Activated CD4-positive, alpha-beta T cell treated with anti-CD3 and anti-CD28 coated beads, Interleukin-2, amount 50 U/mL, for 4 hours (primary cell): ENCODE data around the gene ZNF747.
"Not testable (repeated sequence)": the region's sequence is repeated elsewhere in the genome, so short reads cannot be mapped to it uniquely, and the experiment has no call there.

Experiments used
- DNase-seq, 2 experiments: peaks; one replicate each; pipeline ENCODE4 v3.0.0-alpha.2; 2020

The ZNF747 gene

DNA sequence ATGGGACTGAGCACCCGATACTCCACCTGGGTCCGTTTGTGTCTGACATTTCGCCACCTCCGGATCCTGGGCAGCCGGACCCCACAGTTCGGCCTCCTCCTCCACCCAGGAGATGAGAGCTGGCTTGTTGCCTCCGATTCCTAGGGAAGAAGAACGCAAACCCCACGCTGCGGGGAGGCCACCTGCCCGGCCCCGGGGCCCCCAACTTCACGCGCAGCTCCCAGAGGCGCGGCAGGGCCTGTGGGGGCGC lies 23.0 kb upstream of the ZNF747 start:
- no peak for DNase-seq

DNA sequence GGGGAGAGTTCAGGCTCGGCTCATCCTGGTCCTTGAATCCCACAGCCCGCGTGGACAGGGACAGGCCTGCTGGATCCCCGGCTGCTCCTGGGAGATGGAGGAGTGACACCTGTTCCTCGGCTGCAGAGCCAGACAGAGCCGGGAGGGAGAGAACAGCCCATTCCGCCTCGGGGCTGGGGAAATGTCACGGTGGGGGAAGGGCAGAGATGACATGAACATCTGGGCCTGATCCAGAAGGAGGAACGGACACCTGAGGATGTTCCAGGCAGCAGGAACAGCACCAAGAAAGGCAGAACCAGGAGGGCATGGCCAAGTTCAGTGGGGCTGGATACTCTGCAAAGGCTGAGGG lies 21.4 kb upstream of the ZNF747 start:
- no peak for DNase-seq

DNA sequence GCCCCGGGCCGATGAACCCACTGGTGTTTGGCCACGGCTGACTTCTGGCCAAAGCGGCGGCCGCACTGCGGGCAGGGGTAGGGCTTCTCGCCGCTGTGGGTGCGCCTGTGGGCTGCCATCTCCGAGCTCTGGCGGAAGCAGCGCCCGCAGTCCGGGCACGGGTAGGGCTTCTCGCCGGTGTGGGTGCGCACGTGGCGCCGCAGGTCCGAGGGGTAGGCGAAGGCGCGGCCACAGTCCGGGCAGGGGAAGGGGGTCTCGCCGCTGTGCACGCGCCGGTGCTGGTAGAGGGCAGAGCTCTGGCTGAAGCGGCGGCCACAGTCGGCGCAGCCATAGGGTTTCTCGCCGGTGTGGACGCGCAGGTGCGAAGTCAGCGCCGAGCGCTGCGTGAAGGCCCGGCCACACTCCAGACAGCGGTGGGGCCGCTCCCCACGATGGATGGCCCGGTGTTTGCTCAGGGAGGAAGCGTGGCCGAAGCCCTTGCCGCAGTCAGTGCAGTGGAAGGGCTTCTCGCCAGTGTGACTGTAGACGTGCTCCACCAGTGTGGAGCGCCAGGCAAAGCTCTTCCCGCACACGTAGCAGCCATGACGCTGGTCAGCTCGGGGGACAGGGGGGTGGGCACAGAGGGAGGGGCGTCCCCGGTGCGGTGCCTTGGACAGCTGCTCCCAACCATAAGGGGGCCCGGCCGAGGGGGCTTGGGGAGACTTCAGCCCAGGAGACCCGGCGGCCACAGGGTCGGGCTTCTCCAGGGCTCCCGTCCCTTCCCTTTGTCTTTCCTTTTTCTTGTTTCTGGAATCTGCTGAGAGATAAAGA lies 20.9 kb upstream of the ZNF747 start:
- no peak for DNase-seq

GRCh38 chr16:30554557-30555314 lies 20.1 kb upstream of the ZNF747 start:
- no peak for DNase-seq

DNA sequence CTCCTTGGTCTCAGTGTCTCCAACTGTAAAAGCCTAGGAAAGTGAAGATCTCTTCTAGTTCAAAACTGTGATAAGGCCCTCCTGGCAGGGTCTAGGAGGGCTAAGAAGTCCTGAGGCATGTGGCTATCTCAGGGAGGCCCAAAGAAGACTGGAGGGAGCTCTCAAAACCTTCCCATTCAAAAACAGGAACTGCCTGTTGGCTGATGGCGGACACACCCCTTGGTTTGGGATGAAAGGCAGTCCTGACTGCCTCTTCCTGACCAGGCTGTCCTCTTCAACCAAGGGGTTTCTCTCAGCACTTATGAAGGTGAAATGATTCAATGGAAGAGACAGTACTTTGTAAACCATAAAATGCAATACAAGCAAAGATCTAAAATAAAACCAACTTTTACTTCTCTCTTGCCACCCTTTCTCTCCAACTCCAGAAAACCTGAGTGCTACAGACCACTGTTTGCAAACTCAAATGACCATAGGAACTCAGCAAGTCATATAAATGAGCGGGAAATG lies 18.8 kb upstream of the ZNF747 start:
- no peak for DNase-seq

DNA sequence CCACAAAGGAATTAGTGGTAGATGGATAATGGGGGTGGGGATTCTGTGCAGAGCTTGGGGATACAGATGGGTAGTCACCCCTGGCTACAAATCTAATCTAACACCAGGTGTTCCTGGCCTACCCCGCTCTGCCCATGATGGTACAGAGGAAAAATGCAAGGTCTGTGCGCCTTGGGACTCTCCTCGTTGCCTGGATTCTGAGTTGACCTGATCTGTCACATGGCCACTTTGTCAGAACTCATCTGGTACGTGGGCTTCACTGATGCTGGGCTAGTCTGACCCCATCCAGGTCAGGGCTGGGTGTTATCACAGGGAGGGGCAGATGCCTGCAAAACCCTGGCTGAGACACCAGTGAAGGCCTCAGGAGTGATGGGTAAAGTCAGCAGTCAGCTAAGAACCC lies 18.3 kb upstream of the ZNF747 start:
- no peak for DNase-seq

DNA sequence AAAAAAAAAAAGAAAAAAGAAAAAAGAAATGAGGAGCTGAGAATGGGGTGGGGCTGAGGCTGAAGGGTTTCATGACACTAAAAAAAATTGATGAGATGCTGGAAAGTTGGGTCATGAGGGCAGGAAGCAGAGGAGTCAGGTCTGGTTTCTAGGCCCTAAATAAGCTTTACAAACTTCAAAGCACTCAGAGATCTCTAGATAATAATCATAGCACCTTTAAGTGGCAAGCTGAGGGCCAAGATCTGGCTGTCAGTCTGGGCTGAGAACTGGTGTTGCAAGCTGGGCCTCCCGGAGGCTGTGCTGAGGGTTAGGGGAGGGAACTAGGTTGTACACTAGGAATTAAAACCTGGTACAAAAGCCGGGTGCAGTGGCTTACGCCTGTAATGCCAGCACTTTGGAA lies 17.1 kb upstream of the ZNF747 start:
- peak; percentile 45 to 54 for DNase-seq

GRCh38 chr16:30548416-30549253 lies 14.0 kb upstream of the ZNF747 start:
- DNase-seq: no peak

- DNase-seq: no peak
Observed at GRCh38 chr16:30546115-30546514, 11.5 kb upstream of the ZNF747 start.

DNA sequence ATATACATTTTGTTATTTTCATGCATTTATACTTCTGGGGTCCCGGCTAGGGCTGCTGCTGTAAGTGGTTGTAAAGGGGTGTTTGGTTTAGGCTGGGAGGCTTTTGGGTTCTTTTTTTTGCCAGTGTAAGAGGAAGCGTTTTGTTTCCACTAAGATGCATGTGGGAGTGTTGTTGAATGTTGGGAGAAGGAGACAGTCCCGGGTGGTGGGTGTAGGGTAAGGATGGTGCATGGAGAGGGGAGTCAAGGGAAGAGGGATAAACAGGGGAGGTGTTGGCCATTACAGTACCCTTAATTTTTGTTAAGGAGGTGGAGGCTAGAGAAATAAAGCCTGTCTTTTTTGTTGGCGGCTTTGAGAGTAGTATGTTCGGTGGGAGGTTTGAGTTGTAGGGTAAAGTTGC lies 8.4 kb upstream of the ZNF747 start:
- no peak for DNase-seq

DNA sequence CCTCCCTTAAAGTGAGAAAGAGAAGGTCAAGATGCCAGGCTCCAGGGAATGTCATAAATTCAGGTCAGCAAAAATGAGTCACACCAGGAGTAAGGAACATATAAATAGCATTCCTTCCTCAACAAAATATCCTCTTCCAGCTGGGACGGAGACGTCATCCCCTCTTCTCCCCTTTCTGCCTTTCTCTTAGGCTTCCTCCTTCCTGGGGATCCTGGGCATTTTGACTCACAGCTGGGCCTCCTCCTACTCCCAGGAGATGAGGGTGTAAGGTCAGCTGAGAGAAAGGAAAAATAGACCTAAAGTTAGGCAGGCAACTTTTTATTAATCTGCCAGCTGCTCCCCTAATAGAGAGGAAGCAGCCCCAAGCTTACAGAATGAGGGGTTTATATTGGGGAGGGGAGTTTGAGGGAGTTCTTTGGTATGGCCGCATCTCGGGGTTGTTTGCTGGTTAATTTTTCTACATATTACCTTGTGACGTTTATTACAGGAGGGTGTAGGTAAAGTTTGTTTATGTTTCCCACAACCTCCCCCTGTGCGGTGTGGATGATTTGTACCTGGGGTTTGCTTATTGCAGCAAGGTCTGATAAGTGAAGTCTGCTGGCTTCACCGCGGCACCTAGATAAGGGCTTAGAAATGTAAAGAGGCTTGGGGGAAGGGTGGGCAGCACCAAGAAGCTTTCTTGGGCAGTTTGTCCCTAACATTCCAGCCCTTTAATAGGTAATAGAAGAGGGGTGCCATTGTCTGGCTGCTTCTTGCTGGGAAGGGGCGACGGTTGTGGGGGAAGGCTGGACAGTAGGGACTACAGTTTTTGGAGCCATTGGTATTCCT lies 7.1 kb upstream of the ZNF747 start:
- no peak for DNase-seq

DNA sequence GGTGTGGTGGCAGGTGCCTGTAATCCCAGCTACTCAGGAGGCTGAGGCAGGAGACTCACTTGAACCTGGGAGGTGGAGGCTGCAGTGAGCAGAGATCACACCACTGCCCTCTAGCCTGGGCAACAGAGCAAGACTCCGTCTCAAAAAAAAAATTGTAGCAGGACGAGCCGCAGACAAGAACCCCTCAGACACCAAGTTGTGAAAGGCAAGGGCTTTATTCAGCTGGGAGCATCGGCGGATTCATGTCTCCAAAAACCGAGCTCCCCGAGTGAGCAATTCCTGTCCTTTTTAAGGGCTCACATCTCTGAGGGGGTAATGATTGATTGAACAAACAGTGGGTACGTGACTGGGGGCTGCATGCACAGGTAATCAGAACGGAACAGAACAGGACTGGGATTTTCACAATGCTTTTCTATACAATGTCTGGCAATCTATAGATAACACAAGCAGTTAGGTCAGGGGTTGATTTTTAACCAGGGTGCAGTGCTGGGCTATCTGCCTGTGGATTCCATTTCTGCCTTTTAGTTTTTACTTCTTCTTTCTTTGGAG lies 6.3 kb upstream of the ZNF747 start:
- not testable (repeated sequence) for DNase-seq

DNA sequence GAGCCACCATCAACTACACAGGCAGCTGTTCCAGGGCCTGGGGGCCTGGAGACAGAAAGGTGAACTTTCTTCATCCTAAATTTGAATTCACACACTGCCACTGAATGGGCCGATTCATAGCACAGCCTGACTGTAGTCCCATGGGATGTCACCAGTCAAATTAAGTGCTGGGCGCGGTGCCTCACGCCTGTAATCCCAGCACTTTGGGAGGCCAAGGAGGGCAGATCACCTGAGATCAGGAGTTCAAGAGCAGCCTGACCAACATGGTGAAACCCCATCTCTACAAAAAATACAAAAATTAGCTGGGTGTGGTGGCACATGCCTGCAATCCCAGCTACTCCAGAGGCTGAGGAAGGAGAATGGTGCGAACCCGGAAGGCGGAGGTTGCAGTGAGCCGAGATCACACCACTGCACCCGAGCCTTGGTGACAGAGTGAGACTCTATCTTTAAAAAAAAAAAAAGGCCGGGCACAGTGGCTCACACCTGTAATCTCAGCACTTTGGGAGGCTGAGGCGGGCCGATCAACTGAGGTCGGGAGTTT lies 5.4 kb upstream of the ZNF747 start:
- not testable (repeated sequence) for DNase-seq

DNA sequence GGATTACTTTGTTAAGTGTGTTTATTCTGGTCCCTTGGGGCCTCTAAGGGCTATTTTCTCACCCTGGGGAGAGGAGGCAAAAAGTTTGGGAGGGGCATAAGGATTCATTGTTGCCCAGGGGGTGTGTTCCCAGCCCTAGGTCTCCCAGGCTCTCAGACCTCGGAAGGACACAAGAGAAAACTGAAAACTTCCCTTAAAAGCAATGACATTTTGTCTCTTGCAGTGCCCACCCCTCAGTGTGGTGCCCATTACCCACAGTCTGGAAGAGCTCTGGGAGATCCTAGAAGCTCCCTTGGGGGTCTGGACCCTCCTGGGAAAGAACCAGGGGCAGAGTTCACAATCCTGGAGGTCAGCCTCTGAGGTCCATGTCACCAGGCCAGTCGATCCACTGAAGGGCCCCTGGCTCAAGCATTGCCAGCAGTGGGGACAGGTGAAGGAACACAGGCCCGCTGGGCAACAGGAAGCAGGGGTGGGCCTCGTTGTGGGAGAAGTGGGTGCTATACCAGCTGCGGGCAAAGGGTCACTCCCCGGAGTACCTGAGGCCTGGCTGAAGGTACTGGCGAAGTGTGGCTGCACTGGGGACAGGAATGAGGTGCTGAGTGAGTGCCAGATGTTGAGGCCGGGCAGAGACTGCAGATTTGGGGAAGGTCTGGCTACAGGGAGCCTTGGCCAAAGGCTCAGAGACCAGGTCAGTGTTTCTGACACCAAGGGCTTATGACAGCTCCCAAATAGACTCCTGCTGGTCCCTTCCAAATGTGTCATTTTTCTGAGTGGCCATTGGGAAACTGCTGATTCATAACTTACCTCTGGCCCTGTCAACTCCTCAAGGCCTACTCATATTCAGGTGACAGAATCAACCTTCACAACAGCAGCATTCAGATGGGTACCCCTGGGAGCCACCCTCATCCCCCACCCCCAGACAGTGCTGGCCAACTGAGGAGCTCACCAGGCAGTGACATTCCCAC lies 4.6 kb upstream of the ZNF747 start:
- DNase-seq: no peak

GRCh38 chr16:30536391-30537024 lies 1.9 kb upstream of the ZNF747 start:
- not testable (repeated sequence) for DNase-seq

GRCh38 chr16:30535777-30536190 lies 1.1 kb upstream of the ZNF747 start:
- peak; percentile 53 to 64 for DNase-seq

DNA sequence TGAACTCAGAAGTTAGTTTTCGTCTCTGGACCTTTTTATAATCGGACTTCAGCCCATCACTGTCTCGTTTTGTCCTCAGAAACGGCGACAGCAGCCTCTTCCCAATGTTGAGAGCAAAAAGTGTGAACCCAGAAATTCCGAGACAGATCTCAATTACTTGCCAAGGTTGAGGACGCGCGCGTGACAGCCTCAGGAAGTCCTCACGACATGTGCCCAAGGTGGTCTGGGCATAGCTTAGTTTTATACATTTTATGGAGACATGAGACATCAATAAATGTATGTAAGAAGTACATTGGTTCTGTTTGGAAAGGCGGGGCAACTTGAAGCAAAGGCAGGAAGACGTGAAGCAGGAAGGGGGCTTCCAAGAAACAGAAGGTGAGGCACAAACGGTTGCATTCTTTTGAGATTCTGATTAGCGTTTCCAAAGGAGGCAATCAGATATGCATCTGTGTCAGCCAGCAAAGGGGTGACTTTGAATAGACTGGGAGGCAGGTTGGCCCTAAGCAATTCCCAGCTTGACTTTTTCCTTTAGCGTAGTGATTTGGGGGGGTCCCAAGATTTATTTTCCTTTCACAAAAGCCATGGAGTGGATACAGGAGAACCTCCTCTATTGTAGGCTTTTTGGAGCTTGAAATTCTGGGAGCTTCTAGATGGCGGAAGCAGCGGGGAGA lies 583 bp upstream of the ZNF747 start:
- no peak for DNase-seq

DNA sequence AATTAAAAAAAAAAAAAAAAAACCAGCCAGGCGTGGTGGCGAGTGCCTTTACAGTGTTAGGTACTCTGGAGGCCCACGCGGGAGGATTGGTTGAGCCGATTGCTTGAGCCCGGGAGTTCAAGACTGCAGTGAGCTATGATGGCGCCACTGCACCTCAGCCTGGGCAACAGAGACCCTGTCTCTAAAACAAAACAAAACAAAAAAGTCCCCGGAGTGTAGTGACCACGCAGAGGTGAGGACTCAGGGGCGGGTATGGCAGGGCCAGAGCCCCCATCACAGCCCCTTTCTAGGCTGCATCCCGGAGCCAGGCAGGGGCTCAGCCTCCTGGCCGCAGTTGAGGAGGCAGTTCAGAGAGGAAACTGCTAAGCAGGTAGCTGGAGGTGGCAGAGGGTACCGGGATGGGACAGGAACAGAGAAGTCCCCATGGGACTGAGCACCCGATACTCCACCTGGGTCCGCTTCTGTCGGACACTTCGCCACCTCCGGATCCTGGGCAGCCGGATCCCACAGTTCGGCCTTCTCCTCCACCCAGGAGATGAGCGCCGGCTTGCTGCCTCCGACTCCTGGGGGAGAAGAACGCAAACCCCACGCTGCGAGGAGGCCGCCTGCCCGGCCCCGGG lies 800 bp downstream of the ZNF747 start:
- no peak for DNase-seq

DNA sequence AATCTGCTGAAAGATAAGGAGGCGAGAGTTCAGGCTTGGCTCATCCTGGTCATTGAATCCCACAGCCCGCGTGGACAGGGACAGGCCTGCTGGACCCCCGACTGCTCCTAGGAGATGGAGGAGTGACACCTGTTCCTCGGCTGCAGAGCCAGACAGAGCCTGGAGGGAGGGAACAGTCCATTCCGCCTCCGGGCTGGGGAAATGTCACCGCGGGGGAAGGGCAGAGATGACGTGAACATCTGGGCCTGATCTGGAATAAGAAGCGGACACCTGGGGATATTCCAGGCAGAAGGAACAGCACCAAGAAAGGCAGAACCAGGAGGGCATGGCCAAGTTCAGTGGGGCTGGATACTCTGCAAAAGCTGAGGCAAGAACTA lies 1.5 kb downstream of the ZNF747 start:
- DNase-seq: no peak
